ENCODE results near the gene HOMER1.

The HOMER1 gene, protein sequence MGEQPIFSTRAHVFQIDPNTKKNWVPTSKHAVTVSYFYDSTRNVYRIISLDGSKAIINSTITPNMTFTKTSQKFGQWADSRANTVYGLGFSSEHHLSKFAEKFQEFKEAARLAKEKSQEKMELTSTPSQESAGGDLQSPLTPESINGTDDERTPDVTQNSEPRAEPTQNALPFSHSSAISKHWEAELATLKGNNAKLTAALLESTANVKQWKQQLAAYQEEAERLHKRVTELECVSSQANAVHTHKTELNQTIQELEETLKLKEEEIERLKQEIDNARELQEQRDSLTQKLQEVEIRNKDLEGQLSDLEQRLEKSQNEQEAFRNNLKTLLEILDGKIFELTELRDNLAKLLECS

DNA sequence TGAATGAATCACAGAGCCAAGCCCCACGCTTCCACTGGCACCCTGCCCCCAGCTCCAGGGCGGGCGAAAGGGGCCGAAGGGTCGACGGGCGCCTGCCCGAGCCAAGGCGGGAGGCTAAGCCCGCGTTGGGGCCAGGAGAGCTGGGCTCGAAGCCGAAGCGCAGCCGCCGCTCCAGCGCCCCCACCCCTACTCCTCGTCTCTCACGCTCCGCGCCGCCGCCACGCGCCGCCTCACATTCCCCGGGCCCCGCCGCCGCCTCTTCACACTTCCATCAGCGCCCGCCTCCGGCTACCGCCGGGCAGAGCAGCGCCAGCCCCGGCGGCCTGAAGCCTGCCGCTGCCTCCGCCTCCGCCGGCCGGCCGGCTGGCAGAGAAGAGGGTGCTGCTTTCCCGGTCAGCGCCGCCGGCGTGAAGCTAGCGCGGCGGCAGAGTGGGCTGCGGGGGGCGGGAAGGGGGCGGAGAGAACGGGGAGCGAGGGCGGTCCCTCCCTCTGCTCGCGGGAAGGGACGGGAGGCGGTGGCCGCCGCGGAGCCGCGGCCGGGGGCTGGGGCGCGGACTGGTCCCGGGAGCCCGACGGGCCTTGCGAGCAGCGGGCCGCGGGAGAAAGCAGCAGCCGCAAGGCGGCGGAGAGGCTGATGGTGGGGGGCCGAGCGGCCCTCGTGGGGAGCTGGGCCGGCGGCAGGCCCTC, at the start of gene HOMER1:
TSS of gene HOMER1 (minus strand) at position 431 of the 687 bp plus-strand sequence. CDS start 1,360 bp downstream, outside the sequence.
- CTCF ChIA-PET: interaction anchor here (0.7 to 3.6 kb wide), 9 partner anchors 13 to 578 kb away, joined by 3 to 13 read pairs (median 3); no protein-coding TSS in a partner anchor
- DNase-seq (ENCODE audit: low read depth, low spot score): no peak
- POLR2A ChIA-PET: interaction anchor here (0.7 to 1.3 kb wide), 2 partner anchors 20 to 493 kb away, joined by 3 to 5 read pairs; no protein-coding TSS in a partner anchor
- H3K4me3 ChIP-seq (ENCODE audit: low read depth, low read length): peak within 1 kb of the TSS; percentile 87
- TF ChIP-seq, protein P1, sequence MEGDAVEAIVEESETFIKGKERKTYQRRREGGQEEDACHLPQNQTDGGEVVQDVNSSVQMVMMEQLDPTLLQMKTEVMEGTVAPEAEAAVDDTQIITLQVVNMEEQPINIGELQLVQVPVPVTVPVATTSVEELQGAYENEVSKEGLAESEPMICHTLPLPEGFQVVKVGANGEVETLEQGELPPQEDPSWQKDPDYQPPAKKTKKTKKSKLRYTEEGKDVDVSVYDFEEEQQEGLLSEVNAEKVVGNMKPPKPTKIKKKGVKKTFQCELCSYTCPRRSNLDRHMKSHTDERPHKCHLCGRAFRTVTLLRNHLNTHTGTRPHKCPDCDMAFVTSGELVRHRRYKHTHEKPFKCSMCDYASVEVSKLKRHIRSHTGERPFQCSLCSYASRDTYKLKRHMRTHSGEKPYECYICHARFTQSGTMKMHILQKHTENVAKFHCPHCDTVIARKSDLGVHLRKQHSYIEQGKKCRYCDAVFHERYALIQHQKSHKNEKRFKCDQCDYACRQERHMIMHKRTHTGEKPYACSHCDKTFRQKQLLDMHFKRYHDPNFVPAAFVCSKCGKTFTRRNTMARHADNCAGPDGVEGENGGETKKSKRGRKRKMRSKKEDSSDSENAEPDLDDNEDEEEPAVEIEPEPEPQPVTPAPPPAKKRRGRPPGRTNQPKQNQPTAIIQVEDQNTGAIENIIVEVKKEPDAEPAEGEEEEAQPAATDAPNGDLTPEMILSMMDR (IDR thresholded peaks at IDR 0.05; ENCODE audit: insufficient read depth, low read length, missing control alignments): no peak

DNA sequence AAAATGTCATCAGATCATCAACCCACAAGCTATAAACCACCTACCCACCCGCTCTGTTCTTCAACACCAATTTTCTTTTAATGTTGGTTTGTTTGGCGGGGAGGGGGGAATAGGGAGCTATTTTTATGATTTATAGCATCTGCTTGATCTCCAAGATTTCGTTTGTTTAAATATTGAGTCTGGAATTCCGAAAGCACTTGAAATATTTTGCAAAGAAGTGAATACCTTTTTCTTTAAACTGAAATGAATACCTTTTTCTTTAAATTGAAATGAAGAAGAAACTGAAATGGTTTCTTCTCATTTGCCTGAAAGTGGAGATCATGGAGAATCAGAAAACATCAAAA, 49.3 kb upstream of the HOMER1 start:
- H3K4me3 ChIP-seq (ENCODE audit: low read depth, low read length): no peak overlapping the region
- no peak for DNase-seq (ENCODE audit: low read depth, low spot score)
- TF ChIP-seq, protein P1 (IDR thresholded peaks at IDR 0.05; ENCODE audit: insufficient read depth, low read length, missing control alignments): no peak
- CTCF ChIA-PET: interaction anchor here (0.9 to 1.8 kb wide), 5 partner anchors 37 to 539 kb away, joined by 3 to 7 read pairs (median 3); no protein-coding TSS in a partner anchor
- POLR2A ChIA-PET: no interaction called here

DNA sequence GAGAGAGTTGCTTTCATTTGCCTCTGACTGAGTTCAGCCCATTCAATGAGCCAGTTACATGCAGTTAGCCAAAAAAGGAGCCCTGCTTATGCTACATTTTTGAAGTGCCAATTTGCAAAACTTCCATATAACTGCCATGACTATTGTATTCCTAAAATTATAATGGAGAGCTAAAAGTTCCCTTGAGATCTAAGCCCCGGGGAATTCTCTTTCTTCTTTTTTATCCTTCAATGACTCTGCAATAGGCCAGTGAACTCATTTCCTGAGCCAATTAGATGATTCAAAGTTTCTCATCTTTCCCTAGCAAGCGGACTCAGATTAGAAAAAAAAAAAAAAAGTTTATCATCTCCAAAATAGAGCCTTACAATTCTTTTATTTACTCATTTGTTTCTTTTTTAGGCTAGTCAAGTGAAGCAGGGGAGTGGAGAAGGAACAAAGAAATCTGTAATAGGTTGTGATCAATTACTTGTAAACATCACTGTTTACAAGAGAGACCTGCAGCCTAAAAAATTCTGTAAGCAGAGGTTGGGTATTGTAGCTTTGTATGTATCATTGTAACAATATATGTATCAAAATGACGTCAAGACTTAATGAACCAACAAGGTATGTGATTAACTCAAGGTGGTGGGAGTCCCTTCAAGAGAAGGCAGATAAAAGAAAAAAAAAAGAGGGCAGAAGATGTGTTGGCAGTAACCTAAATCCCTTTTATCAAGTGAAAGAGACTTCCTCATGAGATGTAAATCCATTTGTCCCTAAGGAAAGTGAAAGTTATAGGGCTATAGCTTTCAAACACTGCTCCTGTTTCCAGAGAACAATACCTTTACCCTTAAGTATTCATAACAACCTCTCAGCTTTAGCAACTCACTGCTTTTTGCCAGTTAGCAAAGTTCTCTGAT, 48.7 kb upstream of the HOMER1 start:
- TF ChIP-seq, protein P1 (IDR thresholded peaks at IDR 0.05; ENCODE audit: insufficient read depth, low read length, missing control alignments): no peak
- no peak overlapping the region for H3K4me3 ChIP-seq (ENCODE audit: low read depth, low read length)
- DNase-seq (ENCODE audit: low read depth, low spot score): no peak
- ChIA-PET POLR2A (no interaction called here), CTCF (interaction anchor here (0.7 to 1.8 kb wide), 9 partner anchors 9 to 538 kb away, joined by 3 to 7 read pairs (median 3); no protein-coding TSS in a partner anchor)

- H3K4me3 ChIP-seq (ENCODE audit: low read depth, low read length): no peak overlapping the region
- no peak for DNase-seq (ENCODE audit: low read depth, low spot score)
- TF ChIP-seq, protein P1 (IDR thresholded peaks at IDR 0.05; ENCODE audit: insufficient read depth, low read length, missing control alignments): no peak
- ChIA-PET CTCF (interaction anchor here (0.5 to 1.7 kb wide), 5 partner anchors 8 to 522 kb away, joined by 3 to 6 read pairs (median 3); no protein-coding TSS in a partner anchor), POLR2A (no interaction called here)
These were observed 47.6 kb upstream of the HOMER1 start for GRCh38 chr5:79561525-79561893.

- POLR2A ChIA-PET: interaction anchor here (0.5 kb wide), 1 partner anchor 125 kb away, joined by 3 read pairs; no protein-coding TSS in a partner anchor
- no peak overlapping the region for H3K4me3 ChIP-seq (ENCODE audit: low read depth, low read length)
- CTCF ChIA-PET: interaction anchor here (0.5 to 1.7 kb wide), 3 partner anchors 31 to 523 kb away, joined by 3 to 6 read pairs (median 3); no protein-coding TSS in a partner anchor
- TF ChIP-seq, protein P1 (IDR thresholded peaks at IDR 0.05; ENCODE audit: insufficient read depth, low read length, missing control alignments): no peak
- DNase-seq (ENCODE audit: low read depth, low spot score): peak; percentile 53
These were observed 47.0 kb upstream of the HOMER1 start for GRCh38 chr5:79560771-79561524.
